ENCODE measurements around the gene MAST1. TPM values are rescaled to one million over a fixed set of nuclear protein-coding genes. Genes with fewer than 3 reads are reported as not detected.
A peak's percentile ranks its signal among the peaks of the same experiment; 100 is the strongest.

The MAST1 gene
- total RNA-seq, 4 donors from 2014 or later: 5.9 to 20.8 (median 10.3) TPM

DNA sequence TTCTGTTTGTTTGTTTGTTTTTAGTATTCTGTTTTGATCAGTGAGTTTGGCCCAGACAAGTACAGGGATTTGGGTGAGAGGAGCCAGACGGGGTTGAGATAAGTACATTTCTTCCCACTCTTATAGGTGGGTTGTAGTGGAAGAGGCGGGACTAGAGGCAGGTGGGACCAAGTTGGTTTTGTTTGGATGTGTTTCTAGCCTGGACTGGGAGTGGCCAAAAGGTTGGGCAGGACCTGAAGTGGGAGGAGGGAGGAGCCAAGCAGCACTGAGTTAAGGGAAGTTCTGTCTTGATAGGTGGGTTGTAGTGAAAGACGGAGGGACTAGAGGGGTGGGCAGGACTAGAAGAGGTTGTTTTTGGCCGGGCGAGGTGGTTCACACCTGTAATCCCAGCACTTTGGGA lies 33.9 kb downstream of the MAST1 start:
- WGBS, 2 donors: 87 to 94% methylated on average over 5 of the region's 5 CpGs
- intact Hi-C loops (cut with DNase I; ENCODE audit: low total_unique reads): no loop called here
- H3K4me3 ChIP-seq (ENCODE audit: low read depth, poor library complexity, severe bottlenecking): no peak overlapping the region
- DNase-seq (ENCODE audit: low spot score in 2 of 2): no peak
- no peak for TF ChIP-seq POLR2A (IDR thresholded peaks at IDR 0.05)
- TF ChIP-seq, protein P1, sequence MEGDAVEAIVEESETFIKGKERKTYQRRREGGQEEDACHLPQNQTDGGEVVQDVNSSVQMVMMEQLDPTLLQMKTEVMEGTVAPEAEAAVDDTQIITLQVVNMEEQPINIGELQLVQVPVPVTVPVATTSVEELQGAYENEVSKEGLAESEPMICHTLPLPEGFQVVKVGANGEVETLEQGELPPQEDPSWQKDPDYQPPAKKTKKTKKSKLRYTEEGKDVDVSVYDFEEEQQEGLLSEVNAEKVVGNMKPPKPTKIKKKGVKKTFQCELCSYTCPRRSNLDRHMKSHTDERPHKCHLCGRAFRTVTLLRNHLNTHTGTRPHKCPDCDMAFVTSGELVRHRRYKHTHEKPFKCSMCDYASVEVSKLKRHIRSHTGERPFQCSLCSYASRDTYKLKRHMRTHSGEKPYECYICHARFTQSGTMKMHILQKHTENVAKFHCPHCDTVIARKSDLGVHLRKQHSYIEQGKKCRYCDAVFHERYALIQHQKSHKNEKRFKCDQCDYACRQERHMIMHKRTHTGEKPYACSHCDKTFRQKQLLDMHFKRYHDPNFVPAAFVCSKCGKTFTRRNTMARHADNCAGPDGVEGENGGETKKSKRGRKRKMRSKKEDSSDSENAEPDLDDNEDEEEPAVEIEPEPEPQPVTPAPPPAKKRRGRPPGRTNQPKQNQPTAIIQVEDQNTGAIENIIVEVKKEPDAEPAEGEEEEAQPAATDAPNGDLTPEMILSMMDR (IDR thresholded peaks at IDR 0.05): no peak

DNA sequence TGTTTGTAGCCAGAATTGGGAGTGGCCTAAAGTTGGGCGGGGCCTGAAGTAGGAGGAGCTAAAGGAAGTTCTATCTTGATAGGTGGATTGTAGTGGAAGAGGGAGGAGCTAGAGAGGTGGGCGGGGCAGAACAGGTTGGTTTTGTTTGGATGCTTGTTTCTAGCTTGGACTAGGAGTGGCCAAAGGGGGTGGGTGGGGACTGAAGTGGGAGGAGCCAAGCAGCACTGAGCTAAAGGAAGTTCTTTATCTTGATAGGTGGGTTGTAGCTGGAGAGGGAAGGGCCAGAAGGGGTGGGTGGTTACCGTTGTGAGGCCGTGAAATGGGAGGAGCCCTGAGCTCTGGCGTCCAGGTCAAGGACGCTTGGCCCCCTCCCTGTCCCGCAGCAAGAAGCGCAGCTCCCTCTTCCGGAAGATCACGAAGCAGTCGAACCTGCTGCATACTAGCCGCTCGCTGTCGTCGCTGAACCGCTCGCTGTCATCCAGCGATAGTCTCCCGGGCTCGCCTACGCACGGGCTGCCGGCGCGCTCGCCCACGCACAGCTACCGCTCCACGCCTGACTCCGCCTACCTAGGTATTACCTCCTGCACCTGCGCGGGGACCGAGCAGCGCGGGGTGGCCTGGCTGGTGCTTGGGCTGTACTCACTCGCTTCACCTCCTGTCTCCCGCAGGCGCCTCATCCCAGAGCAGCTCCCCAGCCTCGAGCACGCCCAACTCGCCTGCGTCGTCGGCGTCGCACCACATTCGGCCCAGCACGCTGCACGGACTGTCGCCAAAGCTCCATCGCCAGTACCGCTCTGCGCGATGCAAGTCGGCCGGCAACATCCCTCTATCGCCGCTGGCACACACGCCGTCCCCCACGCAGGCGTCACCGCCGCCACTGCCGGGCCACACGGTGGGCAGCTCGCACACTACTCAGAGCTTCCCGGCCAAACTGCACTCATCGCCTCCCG lies 34.9 kb downstream of the MAST1 start:
- H3K4me3 ChIP-seq (ENCODE audit: low read depth, poor library complexity, severe bottlenecking): no peak overlapping the region
- 65 to 80% methylated on average over 49 to 70 of the region's 70 CpGs for WGBS, 2 donors
- no peak for TF ChIP-seq POLR2A (IDR thresholded peaks at IDR 0.05)
- TF ChIP-seq, protein P1 (IDR thresholded peaks at IDR 0.05): no peak
- no peak for DNase-seq (ENCODE audit: low spot score in 2 of 2)
- intact Hi-C loops (cut with DNase I; ENCODE audit: low total_unique reads): no loop called here

DNA sequence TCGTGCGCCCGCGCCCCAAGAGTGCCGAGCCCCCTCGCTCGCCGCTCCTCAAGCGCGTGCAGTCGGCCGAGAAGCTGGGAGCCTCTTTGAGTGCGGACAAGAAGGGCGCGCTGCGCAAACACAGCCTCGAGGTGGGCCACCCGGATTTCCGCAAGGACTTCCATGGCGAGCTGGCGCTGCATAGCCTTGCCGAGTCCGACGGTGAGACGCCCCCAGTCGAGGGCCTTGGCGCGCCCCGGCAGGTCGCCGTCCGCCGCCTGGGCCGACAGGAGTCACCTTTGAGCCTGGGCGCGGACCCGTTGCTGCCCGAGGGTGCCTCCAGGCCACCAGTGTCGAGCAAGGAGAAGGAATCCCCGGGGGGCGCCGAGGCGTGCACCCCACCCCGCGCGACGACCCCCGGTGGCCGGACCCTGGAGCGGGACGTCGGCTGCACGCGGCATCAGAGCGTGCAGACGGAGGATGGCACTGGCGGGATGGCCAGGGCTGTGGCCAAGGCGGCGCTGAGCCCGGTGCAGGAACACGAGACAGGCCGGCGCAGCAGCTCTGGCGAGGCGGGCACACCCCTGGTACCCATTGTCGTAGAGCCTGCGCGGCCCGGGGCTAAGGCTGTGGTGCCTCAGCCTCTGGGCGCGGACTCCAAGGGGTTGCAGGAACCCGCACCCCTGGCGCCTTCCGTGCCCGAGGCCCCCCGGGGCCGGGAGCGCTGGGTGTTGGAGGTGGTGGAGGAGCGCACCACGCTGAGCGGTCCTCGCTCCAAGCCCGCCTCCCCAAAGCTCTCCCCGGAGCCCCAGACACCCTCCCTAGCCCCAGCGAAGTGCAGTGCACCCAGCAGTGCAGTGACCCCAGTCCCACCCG lies 35.8 kb downstream of the MAST1 start:
- DNase-seq (ENCODE audit: low spot score in 2 of 2): no peak
- intact Hi-C loops (cut with DNase I; ENCODE audit: low total_unique reads): no loop called here
- WGBS, 2 donors: 83 to 94% methylated on average over 62 to 78 of the region's 86 CpGs
- H3K4me3 ChIP-seq (ENCODE audit: low read depth, poor library complexity, severe bottlenecking): no peak overlapping the region
- TF ChIP-seq POLR2A (IDR thresholded peaks at IDR 0.05): no peak
- TF ChIP-seq, protein P1 (IDR thresholded peaks at IDR 0.05): no peak

DNA sequence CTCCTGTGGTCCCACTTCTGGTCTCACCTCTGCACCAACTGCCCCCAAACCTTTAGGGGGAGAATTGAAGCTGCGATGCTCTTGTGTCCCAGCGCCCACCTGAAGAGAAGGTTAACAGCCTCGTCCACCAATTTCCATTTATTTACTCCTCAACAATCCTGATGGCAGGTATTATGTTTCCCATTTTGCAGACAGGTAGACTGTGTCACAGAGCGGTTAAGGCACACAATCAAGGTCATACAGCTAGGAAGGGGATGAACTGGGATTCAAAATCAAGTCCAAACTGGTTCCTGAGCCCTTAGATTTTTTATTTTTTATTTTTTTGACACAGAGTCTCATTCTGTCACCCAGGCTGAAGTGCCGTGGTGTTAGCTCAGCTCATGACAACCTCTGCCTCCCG lies 36.8 kb downstream of the MAST1 start:
- no peak for DNase-seq (ENCODE audit: low spot score in 2 of 2)
- intact Hi-C loops (cut with DNase I; ENCODE audit: low total_unique reads): no loop called here
- TF ChIP-seq, protein P1 (IDR thresholded peaks at IDR 0.05): no peak
- TF ChIP-seq POLR2A (IDR thresholded peaks at IDR 0.05): no peak
- H3K4me3 ChIP-seq (ENCODE audit: low read depth, poor library complexity, severe bottlenecking): no peak overlapping the region
- 94 to 96% methylated on average over 6 of the region's 6 CpGs for WGBS, 2 donors

DNA sequence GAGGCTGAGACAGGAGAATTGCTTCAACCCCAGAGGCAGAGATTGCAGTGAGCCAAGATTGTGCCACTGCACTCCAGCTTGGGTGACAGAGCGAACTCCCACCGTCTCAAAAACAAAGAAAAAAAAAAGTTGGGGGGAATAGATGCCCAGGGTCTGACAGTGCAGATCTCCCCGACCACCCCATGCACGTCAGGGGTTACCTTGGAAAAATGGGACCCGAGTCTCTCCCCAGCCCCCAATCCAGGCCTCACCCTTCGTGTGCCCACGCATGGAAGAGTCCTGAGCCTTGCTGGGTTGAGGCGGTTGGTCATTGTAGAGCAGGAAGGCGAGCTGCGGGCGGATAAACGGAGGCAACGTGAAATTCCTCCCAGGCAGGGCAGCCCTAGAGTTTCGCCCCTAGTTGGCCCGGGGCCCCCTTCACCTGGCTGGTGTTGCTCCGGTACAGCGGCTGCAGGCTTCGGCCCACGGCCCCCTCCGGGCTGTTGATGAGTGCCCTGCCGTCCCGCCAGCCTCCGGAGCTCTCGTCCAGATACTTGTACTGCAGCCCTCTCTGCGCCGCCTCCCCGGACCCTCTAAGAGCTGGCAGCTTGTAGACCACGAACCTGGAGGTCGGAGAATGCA lies 42.3 kb downstream of the MAST1 start:
- DNase-seq (ENCODE audit: low spot score in 2 of 2): peak in 1 of 2 donors; percentile 90
- no peak for TF ChIP-seq POLR2A (IDR thresholded peaks at IDR 0.05)
- TF ChIP-seq, protein P1 (IDR thresholded peaks at IDR 0.05): no peak
- peak overlapping the region; percentile 72 for H3K4me3 ChIP-seq (ENCODE audit: low read depth, poor library complexity, severe bottlenecking)
- WGBS, 2 donors: 9 to 11% methylated on average over 26 to 29 of the region's 29 CpGs
- intact Hi-C loops (cut with DNase I; ENCODE audit: low total_unique reads): loop anchor here (10.0 kb wide), 1 partner anchor 64 kb away; the partner anchor contains the start of gene RAD23A
